ENCODE measurements around the gene RAB20. TPM values are rescaled to one million over a fixed set of nuclear protein-coding genes. Genes with fewer than 3 reads are reported as not detected.

Gene RAB20
- total and polyA plus RNA-seq, 10 donors, result 19.1 to 96.4 (median 52.8) TPM

DNA sequence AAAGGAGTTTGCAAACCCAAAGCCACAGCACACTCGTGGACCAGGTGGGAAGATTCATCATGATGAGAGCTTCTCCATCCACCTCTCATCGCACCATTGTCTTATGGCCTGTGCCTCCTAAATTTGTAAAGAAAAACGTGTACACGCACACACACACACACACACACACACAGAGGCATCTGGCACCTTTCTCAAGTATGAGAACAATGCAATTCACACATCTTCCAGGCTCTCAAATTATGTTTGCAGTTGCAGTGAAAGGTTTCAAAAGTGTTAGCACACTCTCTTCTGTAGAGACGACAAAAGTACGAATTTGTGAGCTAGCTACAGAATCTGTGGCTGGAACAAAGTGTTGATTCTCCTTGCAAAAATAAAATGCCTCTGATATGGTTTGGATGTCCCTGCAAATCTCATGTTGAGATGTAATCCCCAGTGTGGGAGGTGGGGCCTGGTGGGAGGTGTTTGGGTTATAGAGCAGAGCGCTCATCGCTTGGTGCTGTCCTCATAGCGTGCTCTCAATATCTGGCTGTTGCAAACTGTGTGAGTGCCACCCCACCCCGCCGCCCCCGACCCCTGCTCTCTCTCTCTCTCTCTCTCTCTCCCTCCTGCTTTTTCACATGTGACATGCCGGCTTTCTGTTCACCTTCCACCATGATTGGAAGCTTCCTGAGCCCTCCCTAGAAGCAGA, 21.8 kb upstream of the RAB20 start:
- intact Hi-C loops (cut with DNase I; ENCODE audit: low total_unique reads), result no loop called here
- no peak overlapping the region for H3K27ac ChIP-seq
- DNase-seq, result no peak
- H3K4me1 ChIP-seq, result peaks cover 0 to 6% (median 0%) of the 10 kb centered on the region in 6 donors
- no peak for TF ChIP-seq POLR2A (IDR thresholded peaks at IDR 0.05)
- TF ChIP-seq POLR2AphosphoS5 (IDR thresholded peaks at IDR 0.05), result no peak
- TF ChIP-seq, protein P1, sequence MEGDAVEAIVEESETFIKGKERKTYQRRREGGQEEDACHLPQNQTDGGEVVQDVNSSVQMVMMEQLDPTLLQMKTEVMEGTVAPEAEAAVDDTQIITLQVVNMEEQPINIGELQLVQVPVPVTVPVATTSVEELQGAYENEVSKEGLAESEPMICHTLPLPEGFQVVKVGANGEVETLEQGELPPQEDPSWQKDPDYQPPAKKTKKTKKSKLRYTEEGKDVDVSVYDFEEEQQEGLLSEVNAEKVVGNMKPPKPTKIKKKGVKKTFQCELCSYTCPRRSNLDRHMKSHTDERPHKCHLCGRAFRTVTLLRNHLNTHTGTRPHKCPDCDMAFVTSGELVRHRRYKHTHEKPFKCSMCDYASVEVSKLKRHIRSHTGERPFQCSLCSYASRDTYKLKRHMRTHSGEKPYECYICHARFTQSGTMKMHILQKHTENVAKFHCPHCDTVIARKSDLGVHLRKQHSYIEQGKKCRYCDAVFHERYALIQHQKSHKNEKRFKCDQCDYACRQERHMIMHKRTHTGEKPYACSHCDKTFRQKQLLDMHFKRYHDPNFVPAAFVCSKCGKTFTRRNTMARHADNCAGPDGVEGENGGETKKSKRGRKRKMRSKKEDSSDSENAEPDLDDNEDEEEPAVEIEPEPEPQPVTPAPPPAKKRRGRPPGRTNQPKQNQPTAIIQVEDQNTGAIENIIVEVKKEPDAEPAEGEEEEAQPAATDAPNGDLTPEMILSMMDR (IDR thresholded peaks at IDR 0.05 in 8 of 11, conservative IDR thresholded peaks at IDR 0.05 in 3 of 11), result no peak
- no peaks in the 10 kb centered on the region for H3K27me3 ChIP-seq (replicated peaks in 1 of 7)
- H3K9me3 ChIP-seq, result no peaks in the 10 kb centered on the region
- H3K36me3 ChIP-seq, result no peaks in the 10 kb centered on the region
- 84 to 93% (median 88%) methylated on average over 12 to 13 of the region's 13 CpGs for WGBS, 5 donors
- H3K4me3 ChIP-seq, result no peak overlapping the region

DNA sequence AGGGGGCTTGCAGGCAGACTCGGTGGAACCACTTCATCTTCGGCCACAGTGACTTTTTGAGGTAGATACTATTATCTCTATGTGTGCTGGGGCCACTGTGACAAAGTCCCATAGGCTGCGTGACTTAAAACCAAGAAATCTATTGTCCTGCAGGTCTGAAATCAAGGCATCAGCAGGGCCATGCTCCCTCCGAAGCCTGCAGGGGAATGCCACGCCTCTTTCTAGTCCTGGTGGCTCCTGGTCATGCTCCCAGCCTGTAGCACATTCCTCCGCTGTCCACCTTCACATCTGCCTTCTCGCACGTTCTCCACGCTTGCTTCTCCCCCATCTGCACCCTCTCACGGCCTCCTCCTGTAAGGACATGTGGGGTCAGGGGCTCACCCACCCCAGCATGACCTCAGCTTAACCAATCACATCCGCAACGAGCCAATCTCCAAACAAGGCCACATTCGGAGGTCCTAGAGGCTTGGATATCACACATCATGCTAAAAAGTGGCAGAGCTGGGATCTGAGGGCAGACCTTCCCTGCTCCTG, 21.0 kb upstream of the RAB20 start:
- peak; percentile 47 for DNase-seq
- no peak overlapping the region for H3K27ac ChIP-seq
- no peaks in the 10 kb centered on the region for H3K36me3 ChIP-seq
- H3K4me3 ChIP-seq, result no peak overlapping the region
- H3K4me1 ChIP-seq, result peaks cover 0 to 6% (median 0%) of the 10 kb centered on the region in 6 donors
- TF ChIP-seq POLR2AphosphoS5 (IDR thresholded peaks at IDR 0.05), result no peak
- TF ChIP-seq POLR2A (IDR thresholded peaks at IDR 0.05), result no peak
- TF ChIP-seq, protein P1 (IDR thresholded peaks at IDR 0.05 in 8 of 11, conservative IDR thresholded peaks at IDR 0.05 in 3 of 11), result no peak
- 87 to 94% (median 90%) methylated on average over 13 of the region's 13 CpGs for WGBS, 5 donors
- no peaks in the 10 kb centered on the region for H3K9me3 ChIP-seq
- H3K27me3 ChIP-seq (replicated peaks in 1 of 7), result no peaks in the 10 kb centered on the region
- intact Hi-C loops (cut with DNase I; ENCODE audit: low total_unique reads), result no loop called here

DNA sequence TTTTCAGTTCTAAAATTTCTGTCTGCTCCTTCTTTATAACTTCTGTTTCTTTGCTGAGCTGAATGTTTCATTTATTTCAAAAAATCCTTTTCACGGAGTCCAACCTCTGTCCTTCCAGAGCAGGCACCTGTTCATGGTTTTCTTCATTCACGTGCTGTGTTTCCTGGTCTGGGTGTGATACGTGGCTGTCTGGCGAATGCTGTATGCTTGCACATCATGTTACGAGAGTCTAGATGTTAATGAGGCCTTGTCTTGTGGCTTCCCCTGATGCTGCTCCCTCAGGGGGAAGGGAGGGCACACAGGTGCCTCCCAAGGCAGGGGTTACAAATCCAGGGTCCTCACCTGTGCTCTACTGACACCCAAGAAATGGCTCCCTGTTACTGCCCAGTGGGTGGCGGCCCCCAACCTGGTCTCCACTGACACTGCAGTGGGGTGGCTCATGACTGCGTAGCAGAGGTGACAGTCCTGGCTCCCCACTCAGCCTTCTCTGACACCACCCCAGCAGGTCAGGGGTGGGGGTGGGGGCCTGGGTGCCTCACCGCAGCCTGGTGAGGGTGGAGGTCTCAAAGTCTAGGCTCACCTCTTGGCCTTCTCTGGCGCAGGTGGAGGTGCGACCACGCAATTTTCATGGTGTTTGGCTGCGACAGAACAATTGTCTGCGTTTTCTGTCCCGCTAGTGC, 20.1 kb upstream of the RAB20 start:
- no peak overlapping the region for H3K4me3 ChIP-seq
- H3K36me3 ChIP-seq, result no peaks in the 10 kb centered on the region
- 79 to 89% (median 83%) methylated on average over 11 to 14 of the region's 14 CpGs for WGBS, 5 donors
- DNase-seq, result peak; percentile 56
- peaks cover 0 to 6% (median 0%) of the 10 kb centered on the region in 6 donors for H3K4me1 ChIP-seq
- H3K27ac ChIP-seq, result no peak overlapping the region
- intact Hi-C loops (cut with DNase I; ENCODE audit: low total_unique reads), result no loop called here
- no peaks in the 10 kb centered on the region for H3K9me3 ChIP-seq
- H3K27me3 ChIP-seq (replicated peaks in 1 of 7), result no peaks in the 10 kb centered on the region
- TF ChIP-seq POLR2A (IDR thresholded peaks at IDR 0.05), result no peak
- TF ChIP-seq, protein P1 (IDR thresholded peaks at IDR 0.05 in 8 of 11, conservative IDR thresholded peaks at IDR 0.05 in 3 of 11), result no peak
- no peak for TF ChIP-seq POLR2AphosphoS5 (IDR thresholded peaks at IDR 0.05)

DNA sequence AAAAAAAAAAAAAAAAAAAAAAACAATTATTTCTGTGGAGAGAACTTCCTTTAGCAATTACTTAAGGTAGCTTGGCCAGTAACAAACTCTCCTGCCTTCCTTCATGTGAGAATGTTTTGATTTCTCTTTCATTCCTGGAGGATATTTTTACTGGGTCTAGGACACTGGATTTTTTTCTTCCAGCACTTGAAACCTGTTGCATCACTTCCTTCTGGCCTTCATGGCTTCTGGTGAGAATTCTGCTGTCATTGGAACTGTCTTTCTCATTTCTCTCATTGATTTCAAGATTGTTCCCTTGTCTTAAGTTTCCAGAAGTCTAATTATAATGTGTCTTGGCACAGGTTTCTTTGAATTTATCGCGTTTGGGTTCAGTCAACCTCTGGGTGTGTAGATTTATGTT, 19.3 kb upstream of the RAB20 start:
- intact Hi-C loops (cut with DNase I; ENCODE audit: low total_unique reads), result no loop called here
- no peak overlapping the region for H3K4me3 ChIP-seq
- no peaks in the 10 kb centered on the region for H3K9me3 ChIP-seq
- no peak overlapping the region for H3K27ac ChIP-seq
- TF ChIP-seq, protein P1 (IDR thresholded peaks at IDR 0.05 in 8 of 11, conservative IDR thresholded peaks at IDR 0.05 in 3 of 11), result no peak
- TF ChIP-seq POLR2AphosphoS5 (IDR thresholded peaks at IDR 0.05) (no peak), POLR2A (IDR thresholded peaks at IDR 0.05) (no peak)
- no peak for DNase-seq
- H3K27me3 ChIP-seq (replicated peaks in 1 of 7), result no peaks in the 10 kb centered on the region
- 59 to 75% (median 68%) methylated on average over 2 of the region's 2 CpGs for WGBS, 5 donors
- H3K4me1 ChIP-seq, result peaks cover 0 to 10% (median 3%) of the 10 kb centered on the region in 6 donors
- H3K36me3 ChIP-seq, result no peaks in the 10 kb centered on the region

Measured in spleen (tissue), 11 donors.